Measurements from ENCODE around the gene FKBP1A.

The FKBP1A gene

DNA sequence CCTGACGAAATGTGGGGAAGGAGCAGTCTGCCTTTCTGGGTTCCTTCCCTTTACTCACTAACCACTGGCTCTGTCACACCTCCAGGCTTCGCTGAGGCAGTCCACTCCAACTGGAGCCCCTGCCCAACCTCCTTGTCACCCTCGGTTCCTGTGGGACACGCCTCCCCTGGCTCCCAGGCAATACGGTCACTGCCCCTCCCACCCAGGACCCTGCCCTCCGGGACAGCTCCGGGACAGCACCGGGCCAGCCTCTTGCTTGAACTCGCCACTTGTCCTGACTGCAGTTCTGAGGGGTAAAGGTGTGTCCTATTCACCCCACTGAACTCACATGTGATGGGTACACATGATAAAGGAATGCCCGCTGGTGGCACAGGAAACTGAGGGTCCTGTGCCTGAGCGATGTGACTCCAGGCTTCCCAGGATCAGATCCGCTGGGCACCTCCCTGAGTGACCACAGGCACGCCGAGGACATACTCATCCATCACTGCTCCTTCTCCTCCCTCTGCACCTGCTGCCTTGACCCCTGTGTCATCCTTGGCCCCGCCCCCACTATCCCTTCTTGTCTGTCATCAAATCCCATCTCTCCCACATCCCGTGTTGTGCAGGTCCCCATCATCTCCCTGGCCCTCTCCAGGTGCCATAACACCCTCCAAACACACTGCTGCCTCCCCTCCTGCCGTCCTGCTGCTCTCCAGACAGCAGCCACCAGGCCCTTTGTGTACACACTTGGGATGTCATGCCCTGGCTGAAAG lies 71.8 kb downstream of the FKBP1A start:
- H3K4me1 ChIP-seq, result peaks cover 3% of the 10 kb centered on the region
- H3K4me3 ChIP-seq (ENCODE audit: low read depth, low read length), result no peak overlapping the region
- H2AFZ ChIP-seq, result no peak overlapping the region
- no peaks in the 10 kb centered on the region for H3K79me2 ChIP-seq
- no peak overlapping the region for H3K4me2 ChIP-seq (ENCODE audit: low read length)
- H3K9me3 ChIP-seq (ENCODE audit: control insufficient read depth, low read length), result no peaks in the 10 kb centered on the region
- no peaks in the 10 kb centered on the region for H3K36me3 ChIP-seq (ENCODE audit: control insufficient read depth, insufficient read depth, low read length)
- no peak overlapping the region for H3K27ac ChIP-seq
- H3K9ac ChIP-seq, result no peak overlapping the region
- no peaks in the 10 kb centered on the region for H3K27me3 ChIP-seq (ENCODE audit: control insufficient read depth, insufficient read depth, low read length)
- TF ChIP-seq, protein P1, sequence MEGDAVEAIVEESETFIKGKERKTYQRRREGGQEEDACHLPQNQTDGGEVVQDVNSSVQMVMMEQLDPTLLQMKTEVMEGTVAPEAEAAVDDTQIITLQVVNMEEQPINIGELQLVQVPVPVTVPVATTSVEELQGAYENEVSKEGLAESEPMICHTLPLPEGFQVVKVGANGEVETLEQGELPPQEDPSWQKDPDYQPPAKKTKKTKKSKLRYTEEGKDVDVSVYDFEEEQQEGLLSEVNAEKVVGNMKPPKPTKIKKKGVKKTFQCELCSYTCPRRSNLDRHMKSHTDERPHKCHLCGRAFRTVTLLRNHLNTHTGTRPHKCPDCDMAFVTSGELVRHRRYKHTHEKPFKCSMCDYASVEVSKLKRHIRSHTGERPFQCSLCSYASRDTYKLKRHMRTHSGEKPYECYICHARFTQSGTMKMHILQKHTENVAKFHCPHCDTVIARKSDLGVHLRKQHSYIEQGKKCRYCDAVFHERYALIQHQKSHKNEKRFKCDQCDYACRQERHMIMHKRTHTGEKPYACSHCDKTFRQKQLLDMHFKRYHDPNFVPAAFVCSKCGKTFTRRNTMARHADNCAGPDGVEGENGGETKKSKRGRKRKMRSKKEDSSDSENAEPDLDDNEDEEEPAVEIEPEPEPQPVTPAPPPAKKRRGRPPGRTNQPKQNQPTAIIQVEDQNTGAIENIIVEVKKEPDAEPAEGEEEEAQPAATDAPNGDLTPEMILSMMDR (IDR thresholded peaks at IDR 0.05), result no peak

DNA sequence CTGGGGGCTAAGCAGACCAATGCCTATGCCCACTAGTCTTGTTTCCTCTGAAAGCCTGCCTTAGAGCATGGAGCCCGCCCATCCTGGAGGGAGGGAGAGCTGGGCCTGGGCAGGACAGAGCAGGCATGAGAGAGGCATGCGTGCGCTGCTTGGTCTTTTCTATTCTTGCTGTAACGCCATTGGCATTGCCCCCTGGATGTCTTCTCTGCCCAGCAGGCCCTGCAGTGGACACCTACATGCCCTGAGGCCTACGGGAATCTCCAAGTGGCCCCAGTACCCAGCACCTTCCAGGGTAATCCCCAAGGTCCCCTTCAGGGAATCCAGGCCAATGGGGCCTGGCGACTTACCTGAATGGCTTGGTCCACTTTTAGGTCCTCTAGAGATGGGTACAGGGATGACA lies 72.8 kb downstream of the FKBP1A start:
- Histone ChIP-seq H3K9me3 (ENCODE audit: control insufficient read depth, low read length) (no peaks in the 10 kb centered on the region), H2AFZ (no peak overlapping the region), H3K4me1 (peaks cover 3% of the 10 kb centered on the region), H3K4me2 (ENCODE audit: low read length) (no peak overlapping the region), H3K27me3 (ENCODE audit: control insufficient read depth, insufficient read depth, low read length) (no peaks in the 10 kb centered on the region), H3K27ac (no peak overlapping the region), H3K9ac (no peak overlapping the region), H3K36me3 (ENCODE audit: control insufficient read depth, insufficient read depth, low read length) (no peaks in the 10 kb centered on the region), H3K4me3 (ENCODE audit: low read depth, low read length) (no peak overlapping the region), H3K79me2 (no peaks in the 10 kb centered on the region)
- TF ChIP-seq, protein P1 (IDR thresholded peaks at IDR 0.05), result no peak

DNA sequence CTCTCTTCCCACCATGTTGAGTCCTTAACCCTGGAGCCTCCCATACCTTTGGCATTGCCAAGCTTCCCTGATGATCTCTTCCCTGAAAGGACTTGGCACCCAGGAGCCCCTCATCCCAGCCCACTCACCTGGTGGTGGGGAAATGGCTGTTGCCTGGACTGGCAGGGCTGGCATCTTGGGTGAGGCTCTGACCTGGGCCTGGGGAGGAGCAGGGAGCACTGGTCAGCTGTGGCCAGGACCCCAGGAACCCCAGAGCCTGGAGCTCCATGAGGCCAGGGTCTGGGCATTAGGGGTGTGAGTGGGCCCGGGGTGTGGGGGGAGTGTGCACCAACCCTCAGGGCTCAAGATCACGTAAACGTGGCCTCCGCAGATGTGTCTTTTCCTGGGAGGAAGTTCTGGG lies 73.4 kb downstream of the FKBP1A start:
- Histone ChIP-seq H3K4me2 (ENCODE audit: low read length) (no peak overlapping the region), H3K4me3 (ENCODE audit: low read depth, low read length) (no peak overlapping the region), H3K9me3 (ENCODE audit: control insufficient read depth, low read length) (no peaks in the 10 kb centered on the region), H3K27me3 (ENCODE audit: control insufficient read depth, insufficient read depth, low read length) (no peaks in the 10 kb centered on the region), H3K9ac (no peak overlapping the region), H3K27ac (no peak overlapping the region), H3K79me2 (no peaks in the 10 kb centered on the region), H2AFZ (no peak overlapping the region), H3K4me1 (no peaks in the 10 kb centered on the region), H3K36me3 (ENCODE audit: control insufficient read depth, insufficient read depth, low read length) (no peaks in the 10 kb centered on the region)
- TF ChIP-seq, protein P1 (IDR thresholded peaks at IDR 0.05), result no peak

DNA sequence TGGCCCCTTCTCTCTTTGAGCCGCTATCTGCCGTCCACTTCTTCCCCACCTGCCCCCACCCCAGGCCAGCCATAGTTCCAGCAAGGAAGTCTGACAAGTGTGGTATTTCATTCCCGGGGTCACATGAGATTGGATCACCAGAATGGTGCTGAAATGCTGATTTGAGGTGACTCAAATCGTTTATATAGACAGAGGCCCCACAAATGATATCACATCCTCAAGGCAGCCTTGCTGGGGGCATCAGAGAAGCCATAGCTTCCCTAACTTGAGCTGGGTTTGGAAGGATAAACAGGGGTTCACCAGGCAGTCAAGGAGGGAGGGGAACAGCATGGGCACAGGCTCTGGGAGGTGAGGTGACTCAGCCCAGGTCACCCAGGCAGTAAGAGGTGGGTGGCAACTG lies 73.8 kb downstream of the FKBP1A start:
- Histone ChIP-seq H2AFZ (no peak overlapping the region), H3K27me3 (ENCODE audit: control insufficient read depth, insufficient read depth, low read length) (no peaks in the 10 kb centered on the region), H3K4me2 (ENCODE audit: low read length) (no peak overlapping the region), H3K4me1 (no peaks in the 10 kb centered on the region), H3K36me3 (ENCODE audit: control insufficient read depth, insufficient read depth, low read length) (no peaks in the 10 kb centered on the region), H3K9me3 (ENCODE audit: control insufficient read depth, low read length) (no peaks in the 10 kb centered on the region), H3K27ac (no peak overlapping the region), H3K9ac (no peak overlapping the region), H3K4me3 (ENCODE audit: low read depth, low read length) (no peak overlapping the region), H3K79me2 (no peaks in the 10 kb centered on the region)
- TF ChIP-seq, protein P1 (IDR thresholded peaks at IDR 0.05), result no peak

Data from parathyroid adenoma (tissue), 2 donors.